ENCODE measurements around the gene PITPNM3.

- no peak for TF ChIP-seq CTCF (IDR thresholded peaks at IDR 0.05)
- TF ChIP-seq POLR2AphosphoS5 (IDR thresholded peaks at IDR 0.05), result no peak
- TF ChIP-seq POLR2A (IDR thresholded peaks at IDR 0.05), result no peak
These were observed 60.3 kb downstream of the PITPNM3 start for GRCh38 chr17:6496116-6496481.

Measured in transverse colon (tissue), 4 donors.